AG10803 (cell line): ENCODE measurements around the gene LRRC46.

Experiments used
- DNase-seq: peaks from one replicate; pipeline ENCODE4 v3.0.0; 2010; ENCODE audit warnings: low read depth
- H3K4me3 ChIP-seq: 2 replicates; pipeline ENCODE4 v1.5.1; 2011; ENCODE audit warnings: mild to moderate bottlenecking, low read length, control low read depth
- CTCF ChIP-seq: conservative IDR thresholded peaks from 2 replicates; pipeline ENCODE4 v1.5.1; 2011; ENCODE audit warnings: mild to moderate bottlenecking, low read length, control low read depth, inconsistent platforms

The LRRC46 gene

GRCh38 chr17:47815106-47815918 is 16.2 kb upstream of the LRRC46 start:
- no peak for TF ChIP-seq CTCF
- no peak for DNase-seq

GRCh38 chr17:47816111-47816735 is 15.2 kb upstream of the LRRC46 start:
- H3K4me3 ChIP-seq = no peak overlapping the region
- TF ChIP-seq CTCF = no peak
- no peak for DNase-seq

More at GRCh38 chr17:47815106-47815918, 16.2 kb upstream of the LRRC46 start:
- H3K4me3 ChIP-seq = no peak overlapping the region

- H3K4me3 ChIP-seq = no peak overlapping the region
- no peak for DNase-seq
- no peak for TF ChIP-seq CTCF
Observed at GRCh38 chr17:47816947-47817346, 14.5 kb upstream of the LRRC46 start.

GRCh38 chr17:47818002-47818695 is 13.3 kb upstream of the LRRC46 start:
- no peak for TF ChIP-seq CTCF
- H3K4me3 ChIP-seq = no peak overlapping the region
- no peak for DNase-seq

- no peak for TF ChIP-seq CTCF
- DNase-seq = no peak
- H3K4me3 ChIP-seq = no peak overlapping the region
Observed at GRCh38 chr17:47819475-47819874, 12.0 kb upstream of the LRRC46 start.

GRCh38 chr17:47820033-47820789 is 11.3 kb upstream of the LRRC46 start:
- DNase-seq = no peak
- no peak for TF ChIP-seq CTCF
- H3K4me3 ChIP-seq = no peak overlapping the region
